Tongue (tissue), 3 donors: Measurements from ENCODE around the gene EIF2S3B. TPM values are rescaled to one million over a fixed set of nuclear protein-coding genes. Genes with fewer than 3 reads are reported as not detected.

Experiments used
- DNase-seq: peaks from one replicate; pipeline ENCODE4 v3.0.0-alpha.2; 2015
- small RNA-seq: library from RNA; depleted of rRNA; stranded (forward); fragments of <200 nt; gene quantifications from one replicate; pipeline ENCODE3, GENCODE V24; 2014; ENCODE audit warnings: low replicate concordance
- total RNA-seq: library from RNA; depleted of rRNA; stranded (reverse); fragments of >200 nt; gene quantifications from one replicate; pipeline ENCODE4 v1.2.3, GENCODE V29; 2014

Gene EIF2S3B
- total RNA-seq, 1 donor from 2014 or later, result 1.2 TPM

DNA sequence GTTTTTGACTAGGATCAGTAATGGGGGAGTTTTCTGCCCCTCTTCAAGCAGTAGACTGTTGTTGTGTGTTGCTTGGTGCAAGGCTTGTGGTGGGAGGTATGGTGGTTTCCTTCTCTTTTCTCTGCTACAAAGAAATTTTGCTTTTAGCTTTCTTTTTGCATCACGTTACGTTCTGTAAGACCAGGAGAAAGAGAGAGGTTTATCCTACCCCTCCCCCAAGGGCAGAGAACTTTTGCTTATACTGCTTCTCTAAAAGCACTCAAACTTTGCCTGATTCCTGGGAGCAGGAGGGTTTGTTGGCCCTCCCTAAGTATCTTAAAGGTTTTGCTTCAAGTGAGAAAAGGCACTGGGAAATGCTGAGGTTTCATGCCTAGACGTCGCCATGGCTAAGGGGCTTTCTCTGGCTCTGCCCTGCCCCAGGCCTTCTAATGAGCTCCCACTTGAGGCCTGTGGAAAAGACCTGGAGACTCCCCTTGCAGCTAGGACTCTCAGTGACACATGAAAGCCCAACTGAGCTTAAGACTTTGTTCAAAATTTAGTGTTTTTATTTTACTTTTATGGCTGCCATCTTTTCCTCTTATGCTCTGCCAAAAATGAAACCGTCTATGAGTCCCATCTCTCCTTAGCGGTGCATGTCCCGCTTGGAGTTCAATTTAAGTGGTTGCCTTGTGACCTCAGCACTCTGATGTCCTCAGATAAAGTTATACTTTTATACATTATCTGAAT is 49.2 kb downstream of the EIF2S3B start:
- no peak for DNase-seq

DNA sequence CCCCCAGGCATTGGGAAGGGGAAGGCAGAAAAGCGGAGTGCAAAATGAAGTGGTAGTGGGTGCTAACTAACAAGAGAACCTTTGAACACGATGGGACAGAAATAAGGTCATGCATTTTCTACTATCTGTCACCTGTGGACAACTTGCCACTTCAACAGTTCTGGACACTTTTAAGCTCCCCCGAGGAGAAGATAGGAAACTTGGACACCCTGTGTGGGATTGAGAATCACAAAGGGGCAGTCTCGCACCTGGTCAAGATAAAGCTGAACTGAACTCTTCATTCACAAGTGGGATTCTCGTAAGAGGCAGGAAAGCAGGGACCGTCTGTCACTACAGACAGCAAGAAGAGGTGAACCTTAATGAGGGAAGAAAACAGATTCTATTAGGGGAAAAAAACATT is 51.6 kb downstream of the EIF2S3B start:
- DNase-seq, result no peak

- DNase-seq, result no peak
Observed at GRCh38 chr12:10557766-10558165, 52.1 kb downstream of the EIF2S3B start.

Small RNAs within 50 kb of the gene (small RNA-seq; reads per million reads assigned to genes)
- gene SLC25A39P2, result not detected

Other genes starting within 250 kb of the EIF2S3B start
- gene KLRD1, start 198.0 kb upstream of the EIF2S3B start, total RNA-seq, result 0.31 TPM
- gene KLRK1, start 115.8 kb upstream of the EIF2S3B start, total RNA-seq, result 1.7 TPM
- not detected for gene KLRC4, start 96.1 kb upstream of the EIF2S3B start, total RNA-seq
- gene KLRC3, start 85.3 kb upstream of the EIF2S3B start, total RNA-seq, result 0.41 TPM
- gene KLRC2, start 69.9 kb upstream of the EIF2S3B start, total RNA-seq, result not detected
- 0.72 TPM for gene KLRC1, start 52.5 kb upstream of the EIF2S3B start, total RNA-seq
- 25.5 TPM for gene MAGOHB, start 107.7 kb downstream of the EIF2S3B start, total RNA-seq
- gene STYK1, start 168.2 kb downstream of the EIF2S3B start, total RNA-seq, result 1.7 TPM
- 454 TPM for gene YBX3, start 217.4 kb downstream of the EIF2S3B start, total RNA-seq